ENCODE results near the gene DCTN5. TPM values are rescaled to one million over a fixed set of nuclear protein-coding genes. Genes with fewer than 3 reads are reported as not detected.
A peak's percentile ranks its signal among the peaks of the same experiment; 100 is the strongest.

Gene DCTN5
- polyA plus RNA-seq, 4 donors = 12.2 to 55.8 (median 20.3) TPM

GRCh38 chr16:23679986-23680336 lies 38.7 kb downstream of the DCTN5 start:
- peaks cover 0 to 12% (median 7%) of the 10 kb centered on the region in 3 donors for H3K4me1 ChIP-seq (ENCODE audit: control insufficient read depth in 3 of 3, insufficient read depth in 2 of 3, low read depth in 1 of 3, low read length in 2 of 3)
- no peak overlapping the region for H3K27ac ChIP-seq (ENCODE audit: low read depth in 1 of 3, low read length in 2 of 3)
- FAIRE-seq (no peak), DNase-seq (no peak)
- H3K27me3 ChIP-seq (ENCODE audit: control insufficient read depth in 3 of 3, insufficient read depth in 3 of 3, low read length in 3 of 3) = no peaks in the 10 kb centered on the region
- peak overlapping the region in 1 of 3 donors; percentile 56 for H3K4me3 ChIP-seq (ENCODE audit: low read depth in 1 of 3, low read length in 3 of 3)
- H3K9me3 ChIP-seq (ENCODE audit: control insufficient read depth in 2 of 2, insufficient read depth in 1 of 2, low read depth in 1 of 2, low read length in 1 of 2) = no peaks in the 10 kb centered on the region
- H3K36me3 ChIP-seq (ENCODE audit: control insufficient read depth in 3 of 3, insufficient read depth in 2 of 3, low read depth in 1 of 3, low read length in 3 of 3) = peaks cover 0 to 40% (median 5%) of the 10 kb centered on the region in 3 donors
- 36 to 51% (median 42%) methylated on average over 5 to 6 of the region's 6 CpGs for WGBS, 3 donors

GRCh38 chr16:23682181-23682580 lies 40.9 kb downstream of the DCTN5 start:
- peaks cover 0 to 8% (median 4%) of the 10 kb centered on the region in 3 donors for H3K4me1 ChIP-seq (ENCODE audit: control insufficient read depth in 3 of 3, insufficient read depth in 2 of 3, low read depth in 1 of 3, low read length in 2 of 3)
- H3K36me3 ChIP-seq (ENCODE audit: control insufficient read depth in 3 of 3, insufficient read depth in 2 of 3, low read depth in 1 of 3, low read length in 3 of 3) = peaks cover 0 to 46% (median 5%) of the 10 kb centered on the region in 3 donors
- no peak for FAIRE-seq
- no peaks in the 10 kb centered on the region for H3K9me3 ChIP-seq (ENCODE audit: control insufficient read depth in 2 of 2, insufficient read depth in 1 of 2, low read depth in 1 of 2, low read length in 1 of 2)
- DNase-seq = no peak
- 91 to 94% (median 93%) methylated on average over 1 of the region's 1 CpG for WGBS, 3 donors
- no peaks in the 10 kb centered on the region for H3K27me3 ChIP-seq (ENCODE audit: control insufficient read depth in 3 of 3, insufficient read depth in 3 of 3, low read length in 3 of 3)
- no peak overlapping the region for H3K4me3 ChIP-seq (ENCODE audit: low read depth in 1 of 3, low read length in 3 of 3)
- no peak overlapping the region for H3K27ac ChIP-seq (ENCODE audit: low read depth in 1 of 3, low read length in 2 of 3)

GRCh38 chr16:23683487-23683886 lies 42.2 kb downstream of the DCTN5 start:
- DNase-seq (no peak), FAIRE-seq (no peak)
- no peak overlapping the region for H3K27ac ChIP-seq (ENCODE audit: low read depth in 1 of 3, low read length in 2 of 3)
- WGBS, 3 donors = 93 to 96% (median 94%) methylated on average over 3 of the region's 3 CpGs
- no peaks in the 10 kb centered on the region for H3K9me3 ChIP-seq (ENCODE audit: control insufficient read depth in 2 of 2, insufficient read depth in 1 of 2, low read depth in 1 of 2, low read length in 1 of 2)
- H3K4me3 ChIP-seq (ENCODE audit: low read depth in 1 of 3, low read length in 3 of 3) = no peak overlapping the region
- H3K4me1 ChIP-seq (ENCODE audit: control insufficient read depth in 3 of 3, insufficient read depth in 2 of 3, low read depth in 1 of 3, low read length in 2 of 3) = peaks cover 0 to 4% (median 0%) of the 10 kb centered on the region in 3 donors
- peaks cover 0 to 58% (median 5%) of the 10 kb centered on the region in 3 donors for H3K36me3 ChIP-seq (ENCODE audit: control insufficient read depth in 3 of 3, insufficient read depth in 2 of 3, low read depth in 1 of 3, low read length in 3 of 3)
- H3K27me3 ChIP-seq (ENCODE audit: control insufficient read depth in 3 of 3, insufficient read depth in 3 of 3, low read length in 3 of 3) = no peaks in the 10 kb centered on the region

GRCh38 chr16:23687034-23687808 lies 46.0 kb downstream of the DCTN5 start:
- DNase-seq = no peak
- H3K4me3 ChIP-seq (ENCODE audit: low read depth in 1 of 3, low read length in 3 of 3) = no peak overlapping the region
- H3K4me1 ChIP-seq (ENCODE audit: control insufficient read depth in 3 of 3, insufficient read depth in 2 of 3, low read depth in 1 of 3, low read length in 2 of 3) = no peaks in the 10 kb centered on the region
- peaks cover 16 to 76% (median 16%) of the 10 kb centered on the region in 3 donors for H3K36me3 ChIP-seq (ENCODE audit: control insufficient read depth in 3 of 3, insufficient read depth in 2 of 3, low read depth in 1 of 3, low read length in 3 of 3)
- no peak overlapping the region for H3K27ac ChIP-seq (ENCODE audit: low read depth in 1 of 3, low read length in 2 of 3)
- no peaks in the 10 kb centered on the region for H3K27me3 ChIP-seq (ENCODE audit: control insufficient read depth in 3 of 3, insufficient read depth in 3 of 3, low read length in 3 of 3)
- WGBS, 3 donors = 96 to 97% (median 97%) methylated on average over 16 of the region's 16 CpGs
- no peak for FAIRE-seq
- H3K9me3 ChIP-seq (ENCODE audit: control insufficient read depth in 2 of 2, insufficient read depth in 1 of 2, low read depth in 1 of 2, low read length in 1 of 2) = no peaks in the 10 kb centered on the region

- H3K9me3 ChIP-seq (ENCODE audit: control insufficient read depth in 2 of 2, insufficient read depth in 1 of 2, low read depth in 1 of 2, low read length in 1 of 2) = no peaks in the 10 kb centered on the region
- no peak overlapping the region for H3K27ac ChIP-seq (ENCODE audit: low read depth in 1 of 3, low read length in 2 of 3)
- FAIRE-seq (no peak), DNase-seq (no peak)
- H3K27me3 ChIP-seq (ENCODE audit: control insufficient read depth in 3 of 3, insufficient read depth in 3 of 3, low read length in 3 of 3) = no peaks in the 10 kb centered on the region
- 96 to 98% (median 97%) methylated on average over 36 of the region's 36 CpGs for WGBS, 3 donors
- H3K4me3 ChIP-seq (ENCODE audit: low read depth in 1 of 3, low read length in 3 of 3) = no peak overlapping the region
- no peaks in the 10 kb centered on the region for H3K4me1 ChIP-seq (ENCODE audit: control insufficient read depth in 3 of 3, insufficient read depth in 2 of 3, low read depth in 1 of 3, low read length in 2 of 3)
- peaks cover 13 to 65% (median 16%) of the 10 kb centered on the region in 3 donors for H3K36me3 ChIP-seq (ENCODE audit: control insufficient read depth in 3 of 3, insufficient read depth in 2 of 3, low read depth in 1 of 3, low read length in 3 of 3)
Measured at GRCh38 chr16:23689442-23690187, 48.3 kb downstream of the DCTN5 start.

GRCh38 chr16:23690771-23691482 lies 49.7 kb downstream of the DCTN5 start:
- no peak for FAIRE-seq

GRCh38 chr16:23691483-23692189 lies 50.4 kb downstream of the DCTN5 start:
- FAIRE-seq (no peak), DNase-seq (no peak)
- WGBS, 3 donors = 92 to 96% (median 96%) methylated on average over 9 to 10 of the region's 10 CpGs
- Histone ChIP-seq H3K27me3 (ENCODE audit: control insufficient read depth in 3 of 3, insufficient read depth in 3 of 3, low read length in 3 of 3) (no peaks in the 10 kb centered on the region), H3K9me3 (ENCODE audit: control insufficient read depth in 2 of 2, insufficient read depth in 1 of 2, low read depth in 1 of 2, low read length in 1 of 2) (no peaks in the 10 kb centered on the region), H3K36me3 (ENCODE audit: control insufficient read depth in 3 of 3, insufficient read depth in 2 of 3, low read depth in 1 of 3, low read length in 3 of 3) (peaks cover 13 to 56% (median 16%) of the 10 kb centered on the region in 3 donors), H3K27ac (ENCODE audit: low read depth in 1 of 3, low read length in 2 of 3) (no peak overlapping the region), H3K4me1 (ENCODE audit: control insufficient read depth in 3 of 3, insufficient read depth in 2 of 3, low read depth in 1 of 3, low read length in 2 of 3) (no peaks in the 10 kb centered on the region), H3K4me3 (ENCODE audit: low read depth in 1 of 3, low read length in 3 of 3) (no peak overlapping the region)

More at GRCh38 chr16:23690771-23691482, 49.7 kb downstream of the DCTN5 start:
- Histone ChIP-seq H3K4me3 (ENCODE audit: low read depth in 1 of 3, low read length in 3 of 3) (no peak overlapping the region), H3K9me3 (ENCODE audit: control insufficient read depth in 2 of 2, insufficient read depth in 1 of 2, low read depth in 1 of 2, low read length in 1 of 2) (no peaks in the 10 kb centered on the region), H3K36me3 (ENCODE audit: control insufficient read depth in 3 of 3, insufficient read depth in 2 of 3, low read depth in 1 of 3, low read length in 3 of 3) (peaks cover 13 to 59% (median 16%) of the 10 kb centered on the region in 3 donors), H3K27ac (ENCODE audit: low read depth in 1 of 3, low read length in 2 of 3) (no peak overlapping the region), H3K27me3 (ENCODE audit: control insufficient read depth in 3 of 3, insufficient read depth in 3 of 3, low read length in 3 of 3) (no peaks in the 10 kb centered on the region), H3K4me1 (ENCODE audit: control insufficient read depth in 3 of 3, insufficient read depth in 2 of 3, low read depth in 1 of 3, low read length in 2 of 3) (no peaks in the 10 kb centered on the region)
- DNase-seq = no peak
- WGBS, 3 donors = 93 to 96% (median 94%) methylated on average over 24 to 25 of the region's 25 CpGs
